ENCODE measurements around the gene ANXA2.
"Not testable (repeated sequence)": the region's sequence is repeated elsewhere in the genome, so short reads cannot be mapped to it uniquely, and the experiment has no call there.

Gene ANXA2

GRCh38 chr15:60340207-60340921, 57.4 kb downstream of the ANXA2 start:
- DNase-seq (ENCODE audit: low spot score): no peak

DNA sequence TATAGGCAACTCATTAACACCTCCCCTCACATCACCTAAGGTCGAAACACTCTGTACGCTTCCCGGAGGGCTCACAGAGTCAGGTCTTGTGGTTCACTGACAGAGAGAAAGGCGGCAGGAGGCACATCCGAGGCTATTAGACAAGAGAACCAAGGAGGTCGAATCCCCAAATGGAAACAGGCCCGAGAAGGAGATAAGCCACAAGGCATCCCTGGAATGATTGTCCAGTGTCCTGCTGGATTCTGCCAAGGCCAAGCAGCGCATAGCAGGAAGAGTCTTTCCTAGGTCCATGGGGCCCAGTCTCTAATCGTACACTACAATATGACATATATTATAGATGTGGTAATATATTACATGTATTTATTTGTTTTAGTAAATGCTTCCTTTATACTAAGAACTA, 58.5 kb downstream of the ANXA2 start:
- no peak for DNase-seq (ENCODE audit: low spot score)

DNA sequence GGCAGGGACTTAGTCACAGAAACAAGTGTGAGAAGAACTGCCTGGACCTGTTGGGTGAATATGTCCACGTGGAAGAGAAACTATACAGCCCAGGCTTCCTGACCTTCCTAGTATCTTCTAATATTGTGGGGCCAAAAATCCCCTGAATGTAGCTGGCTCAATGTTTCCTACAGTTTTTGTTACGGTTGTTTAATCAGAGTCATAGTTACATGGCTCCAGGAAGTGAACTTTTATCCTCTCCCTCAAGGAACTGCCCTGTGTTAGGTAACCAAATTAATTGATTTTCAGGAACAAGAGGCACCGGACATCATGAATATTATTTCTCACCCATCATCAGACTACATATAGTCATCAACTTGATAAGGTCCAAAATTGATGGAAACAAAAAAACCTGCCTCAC, 59.0 kb downstream of the ANXA2 start:
- no peak for DNase-seq (ENCODE audit: low spot score)

- no peak for DNase-seq (ENCODE audit: low spot score)
Measured at GRCh38 chr15:60337076-60337475, 60.7 kb downstream of the ANXA2 start.

DNA sequence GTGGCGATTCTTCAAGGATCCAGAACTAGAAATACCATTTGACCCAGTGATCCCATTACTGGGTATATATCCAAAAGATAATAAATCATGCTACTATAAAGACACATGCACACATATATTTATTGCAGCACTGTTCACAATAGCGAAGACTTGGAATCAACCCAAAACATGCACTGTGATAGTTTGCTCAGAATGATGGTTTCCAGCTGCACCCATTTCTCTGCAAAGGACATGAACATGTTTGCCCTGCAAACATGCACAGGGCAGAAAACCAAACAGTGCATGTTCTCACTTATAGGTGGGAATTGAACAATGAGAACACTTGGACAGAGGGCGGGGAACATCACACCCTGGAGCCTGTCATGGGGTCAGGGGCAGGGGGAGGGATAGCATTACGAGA, 62.5 kb downstream of the ANXA2 start:
- DNase-seq (ENCODE audit: low spot score): not testable (repeated sequence)

DNA sequence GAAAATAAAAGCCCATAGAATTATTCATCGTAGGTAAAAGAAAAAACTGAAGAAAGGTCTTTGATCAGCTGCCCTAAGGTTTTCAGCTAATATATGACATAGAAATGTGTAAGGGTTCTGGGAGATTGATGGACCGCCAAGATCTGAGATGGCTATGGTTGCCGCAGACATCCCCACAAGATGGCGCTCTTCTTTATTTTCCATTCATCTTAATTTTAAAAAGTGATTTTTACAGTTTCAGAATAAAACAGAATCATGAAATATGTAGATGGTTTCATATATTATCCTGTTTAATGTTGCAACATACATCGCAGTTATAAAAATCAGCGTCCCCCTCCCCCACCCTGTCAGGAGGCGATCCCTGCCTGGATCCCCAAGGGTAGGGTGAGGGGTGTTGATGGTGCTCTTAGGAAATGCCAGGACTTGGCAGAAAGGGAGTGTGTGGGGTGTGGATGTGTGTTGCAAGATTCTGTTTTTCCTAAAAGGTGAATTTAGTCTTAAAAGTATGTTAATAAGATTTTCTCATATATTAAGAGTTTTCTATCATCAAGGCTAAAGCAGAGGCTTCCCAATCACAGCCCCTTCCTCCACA, 68.8 kb downstream of the ANXA2 start:
- peak; percentile 19 for DNase-seq (ENCODE audit: low spot score)

- peak; percentile 20 for DNase-seq (ENCODE audit: low spot score)
Measured at GRCh38 chr15:60326824-60327654, 70.7 kb downstream of the ANXA2 start.

GRCh38 chr15:60326343-60326742, 71.4 kb downstream of the ANXA2 start:
- DNase-seq (ENCODE audit: low spot score): no peak

DNA sequence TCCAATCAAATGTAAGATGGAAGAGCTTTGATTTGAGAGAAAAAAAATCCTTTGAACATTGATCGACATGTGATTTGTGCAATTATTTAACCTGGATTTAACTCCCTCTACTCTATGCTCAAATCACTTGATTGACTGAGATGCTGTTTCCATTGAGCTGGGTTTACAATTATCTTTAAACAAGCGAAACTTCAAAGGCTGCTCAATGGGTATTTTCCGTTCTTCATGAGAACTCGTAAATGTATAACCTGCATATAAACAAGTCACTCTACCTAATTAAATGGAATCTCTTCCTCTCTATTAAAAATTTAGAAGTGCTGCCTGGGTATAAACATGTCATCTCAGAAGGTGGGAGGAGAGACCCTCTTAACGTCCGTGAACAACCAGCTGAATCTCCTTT, 71.9 kb downstream of the ANXA2 start:
- no peak for DNase-seq (ENCODE audit: low spot score)

DNA sequence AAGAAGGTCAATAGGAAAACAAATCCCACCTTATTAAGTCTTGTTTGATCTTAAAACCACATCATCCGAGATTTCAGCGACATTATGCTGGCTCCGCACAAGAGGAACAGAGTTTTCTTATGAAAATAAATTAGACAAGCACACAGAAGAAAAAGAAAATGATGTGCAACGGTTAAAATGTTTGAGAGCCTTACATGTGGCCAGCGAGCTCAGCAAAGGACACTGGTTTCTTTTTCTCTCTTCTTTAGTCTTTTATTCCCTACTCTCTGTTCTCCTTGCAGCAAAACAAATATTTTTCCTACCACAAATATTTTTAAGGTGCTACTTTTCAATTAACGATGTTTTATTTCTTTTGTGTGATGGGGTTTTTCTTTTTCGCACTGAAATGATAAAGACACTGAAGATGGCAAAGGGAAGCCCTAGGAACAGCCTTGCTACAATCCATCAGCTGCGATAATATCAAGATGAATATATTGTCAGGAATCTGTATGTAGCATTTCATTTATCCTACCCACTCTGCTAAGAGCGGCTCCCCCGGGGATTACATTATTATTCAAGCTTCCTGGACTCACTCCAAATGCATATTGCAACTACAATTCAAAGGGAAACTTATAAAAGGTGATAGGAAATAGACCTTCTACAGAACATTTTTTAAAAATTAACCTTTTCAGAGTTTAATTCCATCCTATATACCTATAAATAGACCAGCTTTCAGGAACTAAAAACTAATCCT, 72.9 kb downstream of the ANXA2 start:
- DNase-seq (ENCODE audit: low spot score): no peak

DNA sequence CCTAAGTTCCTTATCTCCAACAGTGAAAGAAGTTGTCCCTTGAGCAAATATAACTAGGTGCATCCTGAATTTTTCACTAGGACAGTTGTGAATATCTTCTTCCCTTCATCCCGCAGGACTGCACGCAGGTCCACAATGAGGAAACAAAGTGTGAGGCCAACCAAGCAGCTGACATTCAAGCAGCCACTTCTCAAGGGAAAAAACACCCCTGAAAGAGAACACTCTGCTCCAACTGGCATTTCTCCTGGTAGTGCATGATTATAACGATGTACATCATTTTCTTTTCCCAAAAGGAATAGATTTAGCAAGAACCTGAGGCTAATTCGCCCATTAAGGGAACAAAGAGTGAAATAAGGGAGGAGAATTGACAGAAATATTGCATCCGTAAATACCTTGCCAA, 74.5 kb downstream of the ANXA2 start:
- no peak for DNase-seq (ENCODE audit: low spot score)

- no peak for DNase-seq (ENCODE audit: low spot score)
Measured at GRCh38 chr15:60320365-60320764, 77.4 kb downstream of the ANXA2 start.

- no peak for DNase-seq (ENCODE audit: low spot score)
Measured at GRCh38 chr15:60318216-60318867, 79.4 kb downstream of the ANXA2 start.

GRCh38 chr15:60316961-60317360, 80.8 kb downstream of the ANXA2 start:
- DNase-seq (ENCODE audit: low spot score): no peak

GRCh38 chr15:60315878-60316277, 81.9 kb downstream of the ANXA2 start:
- no peak for DNase-seq (ENCODE audit: low spot score)

DNA sequence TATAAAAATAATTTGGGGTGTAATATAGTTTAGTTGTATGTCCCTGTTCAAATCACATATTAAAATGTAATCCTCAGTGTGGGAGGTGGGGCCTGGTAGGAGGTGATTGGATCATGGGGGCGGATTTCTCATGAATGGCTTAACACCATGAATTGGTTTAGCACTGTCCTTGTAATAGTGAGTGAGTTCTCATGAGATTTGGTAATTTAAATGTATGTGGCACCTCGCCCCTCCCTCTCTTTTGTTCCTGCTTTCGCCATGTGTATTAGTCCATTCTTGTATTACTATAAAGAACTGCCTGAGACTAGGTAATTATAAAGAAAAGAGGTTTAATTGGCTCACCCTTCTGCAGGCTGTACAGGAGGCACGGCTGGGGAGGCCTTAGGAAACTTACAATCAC, 83.9 kb downstream of the ANXA2 start:
- DNase-seq (ENCODE audit: low spot score): no peak

DNA sequence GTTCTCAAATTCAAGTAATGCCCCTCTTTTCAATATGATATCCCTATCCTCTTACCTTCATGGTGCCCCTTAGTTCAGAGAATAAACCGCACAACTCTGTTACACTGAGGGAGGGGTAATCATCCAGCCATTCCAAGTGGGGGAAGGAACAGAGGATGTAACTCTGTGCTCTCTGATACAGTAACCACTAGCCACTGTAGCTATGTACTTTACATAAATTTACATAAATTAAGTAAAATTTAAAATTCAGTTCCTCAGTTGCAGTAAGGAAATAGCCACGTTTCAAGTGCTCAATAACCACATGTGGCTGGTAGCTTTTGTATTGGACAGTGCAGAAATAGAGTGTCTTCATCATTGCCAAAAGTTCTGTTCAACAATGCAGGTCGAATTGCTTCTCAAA, 90.8 kb downstream of the ANXA2 start:
- DNase-seq (ENCODE audit: low spot score): no peak

GRCh38 chr15:60301024-60301423, 96.8 kb downstream of the ANXA2 start:
- no peak for DNase-seq (ENCODE audit: low spot score)

DNA sequence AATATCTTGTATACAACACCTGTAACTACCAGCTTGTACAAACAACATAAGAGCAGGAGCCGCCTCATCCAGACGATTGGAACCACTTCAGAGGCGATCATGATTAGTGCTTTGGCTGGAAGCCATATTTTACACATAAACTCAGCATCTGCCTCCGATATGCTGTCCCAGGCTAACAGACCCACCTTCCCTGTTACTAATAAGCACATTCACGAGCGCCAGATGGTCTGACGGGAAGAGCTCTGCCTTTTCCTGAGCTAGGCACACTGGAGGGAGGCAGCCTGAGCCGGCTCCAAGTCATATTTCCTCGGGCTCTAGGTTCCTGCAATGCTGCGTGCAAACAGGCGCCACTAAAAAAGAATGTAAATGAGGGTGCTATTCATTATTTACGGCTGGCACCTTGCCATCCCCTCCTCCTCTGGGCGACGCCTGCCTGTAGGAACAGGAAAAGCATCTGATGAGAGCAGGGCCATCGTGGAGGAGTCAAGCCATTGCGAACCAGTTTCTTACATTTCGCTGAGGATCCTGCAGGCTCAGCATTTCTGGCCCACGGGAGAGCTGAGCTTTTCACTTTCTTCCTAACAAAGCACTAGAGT, 98.2 kb downstream of the ANXA2 start:
- no peak for DNase-seq (ENCODE audit: low spot score)

Data from hematopoietic multipotent progenitor cell treated with erythropoietin and hydrocortisone succinate and interleukin-3 and kit ligand, for 15 days (in vitro differentiated cells).